Measurements from ENCODE around the gene PRIM1.
A peak's percentile ranks its signal among the peaks of the same experiment; 100 is the strongest.
"Not testable (repeated sequence)": the region's sequence is repeated elsewhere in the genome, so short reads cannot be mapped to it uniquely, and the experiment has no call there.

PRIM1 gene

GRCh38 chr12:56759263-56759908 lies 7.3 kb upstream of the PRIM1 start:
- no peak for DNase-seq

GRCh38 chr12:56758728-56759262 lies 6.7 kb upstream of the PRIM1 start:
- DNase-seq: no peak

GRCh38 chr12:56757971-56758370 lies 5.8 kb upstream of the PRIM1 start:
- DNase-seq: not testable (repeated sequence)

DNA sequence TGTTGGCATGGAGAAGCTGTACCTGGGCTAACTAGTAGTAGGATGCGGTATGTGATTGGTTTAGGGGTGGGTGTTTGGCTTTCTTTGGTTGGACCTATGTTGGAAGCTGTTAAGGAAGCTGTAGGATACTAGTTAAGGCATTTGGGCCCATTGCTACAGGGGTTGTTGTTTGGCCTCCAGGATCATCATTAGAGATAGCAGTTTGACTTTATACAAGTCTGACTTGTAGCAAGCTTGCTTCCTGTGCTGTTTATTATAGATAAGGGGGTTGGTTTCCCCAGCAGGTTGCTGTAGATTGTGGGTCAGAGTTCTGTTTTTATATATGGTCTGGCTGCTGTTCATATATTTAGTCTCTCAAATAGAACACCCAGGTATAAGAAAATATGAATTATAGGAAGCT lies 1.4 kb upstream of the PRIM1 start:
- DNase-seq: no peak

DNA sequence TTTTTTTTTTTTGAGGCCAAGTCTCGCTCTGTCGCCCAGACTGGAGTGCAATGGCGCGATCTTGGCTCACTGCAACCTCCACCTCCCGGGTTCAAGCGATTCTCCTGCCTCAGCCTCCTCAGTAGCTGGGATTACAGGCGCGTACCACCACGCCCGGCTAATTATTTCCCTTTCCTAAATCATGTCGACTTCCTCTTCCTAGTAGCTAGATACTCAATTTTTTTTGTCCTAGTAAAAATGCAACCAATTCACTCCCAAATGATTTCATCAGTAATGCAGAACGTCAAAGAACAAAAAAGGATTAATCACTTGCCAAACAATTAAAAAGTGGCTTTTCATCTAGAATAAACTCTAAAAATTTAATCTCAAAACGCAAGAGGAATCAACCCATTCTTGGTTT lies 1.5 kb downstream of the PRIM1 start:
- not testable (repeated sequence) for DNase-seq

- no peak for DNase-seq
These were observed 2.3 kb downstream of the PRIM1 start for GRCh38 chr12:56749853-56750252.

- no peak for DNase-seq
These were observed 2.8 kb downstream of the PRIM1 start for GRCh38 chr12:56749359-56749758.

DNA sequence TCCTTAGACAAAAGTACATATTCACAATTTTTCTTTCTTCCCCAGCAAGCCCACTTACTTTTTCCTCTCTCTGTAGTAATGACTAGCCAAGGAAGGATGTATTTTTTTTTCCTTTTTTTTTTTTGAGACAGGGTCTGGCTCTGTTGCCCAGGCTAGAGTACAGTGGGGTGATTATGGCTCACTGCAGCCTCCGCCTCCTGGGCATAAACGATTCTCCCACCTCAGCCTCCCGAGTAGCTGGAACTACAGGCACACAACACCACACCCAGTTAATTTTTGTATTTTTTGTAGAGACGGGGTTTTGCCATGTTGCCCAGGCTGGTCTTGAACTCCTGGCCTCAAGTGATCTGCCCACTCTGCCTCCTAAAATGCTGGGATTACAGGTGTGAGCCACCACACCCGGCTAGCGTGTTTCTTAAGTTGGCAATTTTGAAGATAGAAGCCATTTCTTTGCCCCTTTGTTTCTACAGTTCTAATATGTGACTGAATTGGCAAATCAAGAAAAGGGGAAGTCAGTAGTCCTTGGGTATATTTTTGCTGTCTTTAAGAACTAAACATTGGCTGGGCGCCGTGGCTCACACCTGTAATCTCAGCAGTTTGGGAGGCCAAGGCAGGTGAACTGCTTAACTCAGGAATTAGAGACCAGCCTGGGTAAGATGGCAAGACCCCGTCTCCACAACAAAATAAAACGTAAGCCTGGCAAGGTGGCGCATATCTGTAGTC lies 23.8 kb downstream of the PRIM1 start:
- DNase-seq: no peak

- DNase-seq: not testable (repeated sequence)
These were observed 25.9 kb downstream of the PRIM1 start for GRCh38 chr12:56726196-56726675.

DNA sequence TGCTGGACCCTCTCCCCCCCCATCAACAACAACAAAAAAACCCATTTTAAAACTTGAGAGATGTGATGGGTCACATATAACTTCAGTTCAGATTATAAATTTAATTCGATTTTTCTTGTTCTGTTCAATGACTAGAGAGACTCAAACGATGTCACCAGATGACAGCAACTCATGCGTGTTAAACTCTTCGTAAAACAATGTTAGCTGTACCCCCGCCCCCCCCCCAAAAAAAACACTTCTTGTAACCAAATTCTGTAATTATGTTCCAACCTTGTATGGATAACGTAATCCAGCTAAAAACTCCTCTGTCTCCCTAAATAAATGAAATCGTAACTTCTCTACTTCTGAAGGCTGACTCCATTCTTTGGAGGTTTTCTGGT lies 26.4 kb downstream of the PRIM1 start:
- no peak for DNase-seq

DNA sequence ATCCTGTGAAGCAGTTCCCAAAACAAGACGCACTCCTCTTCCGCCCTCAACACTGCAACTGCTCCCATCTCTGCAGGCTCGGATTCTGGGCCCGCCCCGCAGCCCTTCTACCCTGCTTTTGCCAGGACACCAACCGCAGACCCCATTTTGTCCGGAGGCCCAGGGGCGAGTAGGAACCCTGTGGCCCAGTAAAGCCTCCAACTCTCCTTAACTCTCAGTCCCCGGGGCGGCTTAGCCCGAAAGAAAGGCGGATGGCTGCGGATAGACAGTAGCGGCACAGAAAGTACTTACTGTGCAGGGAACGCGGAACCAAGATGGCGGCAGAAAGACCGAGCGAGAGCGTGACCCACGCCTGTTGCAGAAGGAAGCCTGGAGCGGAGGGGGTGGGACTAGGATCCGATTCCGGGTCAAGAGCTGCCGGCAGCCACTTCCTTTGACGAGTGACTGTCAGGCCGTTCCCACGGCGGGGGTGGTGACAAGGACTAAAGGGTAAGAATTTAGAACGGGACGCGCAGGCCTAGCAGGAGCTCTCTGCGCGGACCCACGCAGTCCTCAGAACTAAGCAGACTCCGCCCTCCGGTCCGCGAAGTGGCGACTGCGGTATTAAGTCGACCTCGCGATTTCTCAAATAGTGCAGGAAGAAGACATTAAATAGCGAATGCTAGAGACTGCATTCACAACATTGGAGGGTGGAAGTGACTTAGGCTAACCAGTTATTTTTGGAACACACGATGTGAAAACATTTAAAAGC lies 27.0 kb downstream of the PRIM1 start, which contains the start of gene NACA:
TSS of gene NACA (minus strand) at position 328 of the 751 bp plus-strand sequence. CDS start 778 bp downstream, outside the sequence.
- peak; percentile 100 for DNase-seq

DNA sequence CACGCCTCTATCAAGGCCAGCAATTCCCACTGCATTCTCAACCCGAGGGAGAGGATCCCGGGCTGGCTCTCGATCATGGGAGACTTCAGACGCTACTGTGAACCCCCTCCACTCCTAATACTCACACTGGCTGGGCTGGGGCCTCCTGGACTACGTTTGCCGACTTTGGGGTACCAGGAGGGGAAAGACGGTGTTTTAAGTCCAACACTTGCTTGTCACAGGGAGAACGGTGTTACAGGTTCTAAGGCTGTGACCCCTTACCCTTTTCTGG lies 27.5 kb downstream of the PRIM1 start:
- no peak for DNase-seq

DNA sequence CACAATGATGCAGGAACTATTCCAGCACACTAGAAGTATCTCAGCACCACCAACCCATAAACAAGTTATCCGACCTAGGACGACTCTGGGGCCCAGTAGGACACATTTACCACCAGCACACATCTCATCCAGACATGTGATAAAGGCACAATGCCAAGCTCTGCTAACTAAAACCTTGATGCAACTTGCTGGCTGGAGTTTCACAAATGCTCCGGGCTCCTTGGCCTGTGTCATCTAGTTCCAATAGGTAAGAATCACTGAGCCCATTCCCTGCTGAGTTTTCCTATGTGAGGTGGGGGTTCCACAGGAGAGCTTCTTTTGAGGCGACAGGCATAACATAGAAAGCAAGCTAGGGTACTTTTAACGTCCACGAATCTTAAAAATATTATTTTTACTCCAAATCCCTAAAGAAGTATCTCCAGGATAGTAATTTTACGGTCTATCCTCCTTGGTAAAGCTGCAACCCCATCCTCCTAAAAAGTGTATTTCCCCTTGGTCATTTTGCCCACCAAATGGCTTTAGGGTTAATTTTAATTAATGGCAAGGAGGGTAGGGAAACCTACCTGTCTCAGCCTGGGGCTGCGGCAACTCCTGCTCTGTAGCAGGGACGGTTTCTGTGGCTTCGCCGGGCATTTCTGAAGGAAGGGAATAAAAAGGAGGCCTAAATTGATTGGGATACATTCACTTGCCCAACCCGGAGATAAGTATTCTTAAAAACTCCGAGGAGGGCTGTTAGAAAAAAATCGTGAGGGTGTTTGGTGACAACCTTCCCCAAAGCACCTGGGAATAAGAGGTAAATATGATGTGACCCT lies 28.0 kb downstream of the PRIM1 start:
- DNase-seq: peak; percentile 73

DNA sequence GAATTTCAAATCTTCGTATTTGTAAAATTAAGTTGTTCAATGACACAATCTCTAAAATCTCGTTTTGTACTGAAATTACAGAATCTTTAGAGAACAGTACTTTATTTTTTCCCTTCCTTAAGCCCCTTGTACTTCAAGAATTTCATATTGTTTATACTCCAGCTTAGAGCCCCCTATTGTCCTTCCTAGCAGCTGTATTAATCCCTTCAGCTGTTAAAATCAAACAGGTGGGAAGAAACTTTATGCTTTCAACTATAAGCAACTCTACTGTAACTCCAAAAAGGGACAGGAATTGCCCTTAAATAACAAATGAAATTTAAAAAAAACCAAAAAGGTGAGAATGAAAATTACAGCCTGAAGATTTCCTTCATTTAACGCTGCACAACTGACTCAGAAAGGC lies 28.8 kb downstream of the PRIM1 start:
- no peak for DNase-seq

DNA sequence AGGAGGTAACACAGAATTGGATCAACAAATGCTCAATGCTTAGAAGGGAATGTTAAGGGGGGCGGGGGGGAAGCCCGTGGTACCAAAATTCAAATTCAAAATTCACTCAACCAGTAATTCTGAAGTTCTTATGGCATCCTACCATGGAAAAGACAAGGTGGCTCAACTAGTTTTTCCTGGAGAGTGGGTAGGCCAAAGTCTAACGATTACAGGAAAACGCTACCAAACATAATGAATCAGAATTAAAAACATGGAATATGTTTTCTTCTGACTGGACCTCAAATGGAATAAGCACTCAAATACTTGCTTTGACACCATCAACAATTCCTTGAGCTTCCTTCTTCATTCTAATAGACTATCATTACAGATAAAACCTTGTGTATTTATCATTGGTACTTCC lies 29.3 kb downstream of the PRIM1 start:
- DNase-seq: no peak

- DNase-seq: no peak
These were observed 30.4 kb downstream of the PRIM1 start for GRCh38 chr12:56721721-56722120.

- DNase-seq: no peak
These were observed 30.9 kb downstream of the PRIM1 start for GRCh38 chr12:56721216-56721615.

DNA sequence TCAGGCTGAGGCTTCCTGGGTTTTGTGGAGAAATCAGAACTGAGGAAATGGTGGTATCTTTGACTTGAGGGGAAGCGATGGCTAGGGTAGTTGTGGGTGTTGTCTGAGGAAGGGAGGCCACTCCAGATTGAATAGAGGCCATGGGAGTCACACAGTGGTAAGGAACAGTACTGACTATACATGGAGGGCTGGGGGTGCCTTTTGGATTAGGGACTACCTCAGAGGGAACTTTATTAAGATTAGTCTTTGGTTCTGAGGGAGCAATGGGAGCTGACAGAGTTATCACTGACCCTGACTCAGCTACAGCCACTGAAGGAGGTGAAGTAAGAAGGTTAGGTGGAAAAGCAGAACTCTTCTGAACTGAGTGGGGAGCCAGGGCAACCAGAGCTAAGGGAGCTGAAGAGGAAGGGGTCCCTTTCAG lies 31.4 kb downstream of the PRIM1 start:
- DNase-seq: no peak

- DNase-seq: peak; percentile 52
These were observed 33.1 kb downstream of the PRIM1 start for GRCh38 chr12:56719056-56719455.

DNA sequence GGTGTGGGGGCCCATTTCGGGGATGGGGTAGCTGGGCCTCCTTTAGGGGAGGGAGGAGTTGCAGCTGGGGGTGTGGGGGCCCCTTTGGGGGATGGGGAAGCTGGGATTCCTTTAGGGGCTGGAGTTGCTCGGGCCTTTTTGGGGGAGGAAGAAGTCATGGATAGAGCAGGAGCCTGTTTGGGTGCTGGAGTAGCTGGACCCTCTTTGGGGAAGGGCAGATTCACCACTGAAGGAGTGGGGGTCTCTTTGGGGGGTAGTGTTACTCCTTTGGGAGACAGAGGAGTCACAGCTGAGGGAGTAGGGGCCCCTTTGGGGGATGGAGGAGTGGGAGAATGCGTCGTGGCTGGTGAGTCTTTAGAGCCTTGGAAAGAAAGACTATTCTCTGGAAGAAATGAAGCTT lies 33.5 kb downstream of the PRIM1 start:
- no peak for DNase-seq

- no peak for DNase-seq
These were observed 34.0 kb downstream of the PRIM1 start for GRCh38 chr12:56718149-56718548.

DNA sequence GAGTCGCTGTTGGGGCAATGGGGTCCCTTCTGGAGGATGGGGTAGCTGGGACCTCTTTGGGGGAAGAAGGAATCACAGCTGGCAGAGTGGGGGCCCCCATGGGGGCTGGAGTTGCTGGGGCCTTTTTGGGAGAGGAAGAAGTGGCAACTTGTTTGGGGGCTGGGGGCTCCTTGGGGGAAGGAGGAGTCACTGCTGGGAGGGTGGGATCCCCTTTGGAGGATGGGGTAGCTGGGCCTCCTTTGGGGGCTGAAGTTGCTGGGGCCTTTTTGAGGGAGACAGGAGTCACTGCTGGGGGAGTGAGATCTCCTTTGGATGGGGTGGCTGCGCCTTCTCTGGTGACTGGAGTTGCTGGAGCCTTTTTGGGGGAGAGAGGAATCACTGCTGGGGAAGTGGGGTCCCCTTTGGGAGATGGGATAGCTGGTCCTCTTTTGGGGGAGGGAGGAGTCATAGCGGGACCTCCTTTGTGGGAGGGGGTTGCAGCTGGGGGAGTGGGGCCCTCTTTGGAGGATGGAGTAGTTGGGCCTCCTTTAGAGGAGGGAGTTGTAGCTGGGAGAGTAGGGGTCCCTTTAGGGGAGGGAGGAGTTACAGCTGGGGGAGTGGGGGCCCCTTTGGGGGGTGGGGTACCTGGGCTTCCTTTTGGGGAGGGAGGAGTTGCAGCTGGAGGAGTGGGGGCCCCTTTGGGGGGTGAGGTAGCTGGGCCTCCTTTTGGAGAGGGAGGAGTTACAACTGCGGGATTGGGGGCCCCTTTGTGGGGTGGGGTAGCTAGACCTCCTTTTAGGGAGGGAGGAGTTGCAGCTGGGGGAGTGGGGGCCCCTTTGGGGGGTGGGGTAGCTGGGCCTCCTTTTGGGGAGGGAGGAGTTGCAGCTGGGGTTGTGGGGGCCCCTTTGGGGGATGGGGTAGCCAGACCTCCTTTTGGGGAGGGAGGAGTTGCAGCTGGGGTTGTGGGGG lies 34.9 kb downstream of the PRIM1 start:
- DNase-seq: no peak

Data from T1000 (cell line).